ENCODE results near the gene CCDC27. TPM values are rescaled to one million over a fixed set of nuclear protein-coding genes. Genes with fewer than 3 reads are reported as not detected.

Gene CCDC27
- total RNA-seq, 2 experiments from 2014 or later, result not detected

DNA sequence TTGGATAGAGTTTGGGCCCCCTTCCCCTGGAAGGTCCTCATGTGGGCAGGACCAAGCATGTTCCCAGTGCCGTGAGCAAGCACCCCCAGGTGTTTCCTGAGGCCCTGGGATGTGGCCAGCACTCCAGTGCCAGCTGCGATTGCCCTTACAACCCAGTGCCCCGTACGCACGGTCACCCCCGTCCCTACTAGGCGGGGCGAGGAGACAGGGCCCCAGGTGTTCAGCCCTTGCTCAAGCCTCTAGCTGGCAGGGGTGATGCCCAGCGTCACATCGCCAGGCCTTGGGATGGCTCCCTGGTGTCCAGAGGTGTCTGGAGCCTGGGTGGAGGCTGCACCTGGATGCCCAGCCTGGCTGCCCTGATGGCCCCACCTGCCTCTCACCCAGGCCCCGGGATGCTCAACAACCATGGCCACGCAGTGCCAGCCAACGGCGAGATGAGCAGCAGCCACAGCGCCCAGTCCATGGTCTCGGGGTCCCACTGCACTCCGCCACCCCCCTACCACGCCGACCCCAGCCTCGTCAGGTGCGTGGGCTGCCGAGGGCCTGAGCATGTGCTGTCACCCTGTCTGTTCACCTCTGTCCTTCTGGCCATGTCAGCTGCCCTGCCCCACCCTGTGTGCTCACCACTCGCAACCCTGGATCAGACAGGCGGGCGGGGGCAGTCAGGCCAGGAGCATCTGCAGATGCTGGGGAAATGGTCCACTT is 21.6 kb upstream of the CCDC27 start:
- no peak overlapping the region for H3K27ac Mint-ChIP-seq
- DNase-seq (no peak), ATAC-seq (no peak)
- TF ChIP-seq, protein P1, sequence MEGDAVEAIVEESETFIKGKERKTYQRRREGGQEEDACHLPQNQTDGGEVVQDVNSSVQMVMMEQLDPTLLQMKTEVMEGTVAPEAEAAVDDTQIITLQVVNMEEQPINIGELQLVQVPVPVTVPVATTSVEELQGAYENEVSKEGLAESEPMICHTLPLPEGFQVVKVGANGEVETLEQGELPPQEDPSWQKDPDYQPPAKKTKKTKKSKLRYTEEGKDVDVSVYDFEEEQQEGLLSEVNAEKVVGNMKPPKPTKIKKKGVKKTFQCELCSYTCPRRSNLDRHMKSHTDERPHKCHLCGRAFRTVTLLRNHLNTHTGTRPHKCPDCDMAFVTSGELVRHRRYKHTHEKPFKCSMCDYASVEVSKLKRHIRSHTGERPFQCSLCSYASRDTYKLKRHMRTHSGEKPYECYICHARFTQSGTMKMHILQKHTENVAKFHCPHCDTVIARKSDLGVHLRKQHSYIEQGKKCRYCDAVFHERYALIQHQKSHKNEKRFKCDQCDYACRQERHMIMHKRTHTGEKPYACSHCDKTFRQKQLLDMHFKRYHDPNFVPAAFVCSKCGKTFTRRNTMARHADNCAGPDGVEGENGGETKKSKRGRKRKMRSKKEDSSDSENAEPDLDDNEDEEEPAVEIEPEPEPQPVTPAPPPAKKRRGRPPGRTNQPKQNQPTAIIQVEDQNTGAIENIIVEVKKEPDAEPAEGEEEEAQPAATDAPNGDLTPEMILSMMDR (IDR thresholded peaks at IDR 0.05), result no peak
- no peaks in the 10 kb centered on the region for H3K27me3 Mint-ChIP-seq
- POLR2A ChIA-PET, result no interaction called here
- no peak overlapping the region for H3K4me3 Mint-ChIP-seq
- intact Hi-C loops (cut with micrococcal nuclease), result no loop called here
- no peaks in the 10 kb centered on the region for H3K4me1 Mint-ChIP-seq (ENCODE audit: low read depth)
- no peaks in the 10 kb centered on the region for H3K9me3 Mint-ChIP-seq
- CTCF ChIA-PET, result no interaction called here
- H3K36me3 Mint-ChIP-seq (ENCODE audit: low read depth), result no peaks in the 10 kb centered on the region

DNA sequence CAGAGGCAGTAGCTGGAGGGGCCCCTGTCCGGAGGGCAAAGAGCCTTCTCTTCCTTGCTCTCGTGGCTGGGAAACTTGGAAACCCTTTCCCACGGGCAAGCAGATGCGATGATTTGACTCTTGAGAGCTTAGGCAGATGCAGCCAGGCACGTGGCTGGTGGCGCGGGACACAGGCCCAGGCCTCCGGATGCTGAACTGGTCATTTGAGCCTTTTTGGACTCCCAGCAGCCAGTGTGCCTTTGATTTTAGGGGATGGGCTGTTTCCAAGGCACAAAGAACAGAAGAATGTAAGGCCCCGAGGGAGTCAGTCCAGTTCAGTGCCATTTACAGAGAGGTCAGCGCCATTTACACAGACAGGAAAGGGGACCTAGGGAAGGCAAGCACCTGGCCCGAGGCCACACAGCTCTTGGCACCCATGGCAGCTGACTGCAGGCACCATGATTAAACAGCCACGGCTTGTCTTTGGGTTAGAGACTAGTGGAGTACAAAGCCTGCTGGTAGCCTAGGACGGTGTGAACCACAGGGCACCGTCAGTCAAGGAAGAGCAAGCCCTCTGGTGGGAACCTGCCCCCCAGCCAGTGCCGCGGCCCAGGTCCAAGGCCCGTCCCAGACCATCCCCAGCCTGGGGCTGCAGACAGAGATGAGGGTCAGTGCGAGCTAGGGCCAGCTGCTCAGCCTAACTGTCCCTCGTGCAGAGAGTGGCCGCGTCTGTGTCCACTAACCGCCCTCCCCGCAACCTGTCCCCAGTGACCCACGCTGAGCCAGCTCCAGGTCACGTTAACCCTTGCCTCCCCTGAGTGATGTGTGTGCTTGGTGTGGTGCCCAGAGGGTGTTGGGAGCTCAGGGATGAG is 20.4 kb upstream of the CCDC27 start:
- TF ChIP-seq, protein P1 (IDR thresholded peaks at IDR 0.05), result no peak
- Mint-ChIP-seq H3K27me3 (no peaks in the 10 kb centered on the region), H3K4me3 (no peak overlapping the region), H3K27ac (no peak overlapping the region), H3K4me1 (ENCODE audit: low read depth) (no peaks in the 10 kb centered on the region), H3K9me3 (no peaks in the 10 kb centered on the region), H3K36me3 (ENCODE audit: low read depth) (no peaks in the 10 kb centered on the region)
- ChIA-PET POLR2A (no interaction called here), CTCF (no interaction called here)
- DNase-seq (no peak), ATAC-seq (no peak)
- intact Hi-C loops (cut with micrococcal nuclease), result no loop called here

DNA sequence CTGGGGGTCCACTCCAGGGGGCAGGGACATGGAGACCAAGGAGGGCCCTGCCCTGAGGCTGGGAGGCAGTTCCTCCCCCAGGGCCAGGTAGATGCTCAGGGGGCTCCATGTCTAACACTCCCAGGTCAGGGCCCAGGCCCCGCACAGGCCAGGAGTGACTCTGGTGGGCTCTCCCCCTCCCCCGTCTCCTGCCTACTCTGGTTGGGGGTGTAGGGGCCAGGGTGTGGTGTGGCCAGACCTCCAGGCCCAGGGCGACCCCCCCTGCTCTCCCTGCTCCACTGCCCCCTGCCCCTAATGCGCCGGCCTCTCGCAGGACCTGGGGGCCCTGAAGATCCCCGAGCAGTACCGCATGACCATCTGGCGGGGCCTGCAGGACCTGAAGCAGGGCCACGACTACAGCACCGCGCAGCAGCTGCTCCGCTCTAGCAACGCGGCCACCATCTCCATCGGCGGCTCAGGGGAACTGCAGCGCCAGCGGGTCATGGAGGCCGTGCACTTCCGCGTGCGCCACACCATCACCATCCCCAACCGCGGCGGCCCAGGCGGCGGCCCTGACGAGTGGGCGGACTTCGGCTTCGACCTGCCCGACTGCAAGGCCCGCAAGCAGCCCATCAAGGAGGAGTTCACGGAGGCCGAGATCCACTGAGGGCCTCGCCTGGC is 19.7 kb upstream of the CCDC27 start:
- no peak overlapping the region for H3K4me3 Mint-ChIP-seq
- H3K27me3 Mint-ChIP-seq, result no peaks in the 10 kb centered on the region
- TF ChIP-seq, protein P1 (IDR thresholded peaks at IDR 0.05), result no peak
- no peak overlapping the region for H3K27ac Mint-ChIP-seq
- H3K36me3 Mint-ChIP-seq (ENCODE audit: low read depth), result peaks cover 2% of the 10 kb centered on the region
- no peaks in the 10 kb centered on the region for H3K4me1 Mint-ChIP-seq (ENCODE audit: low read depth)
- DNase-seq (peak; percentile 9), ATAC-seq (peak; percentile 30)
- ChIA-PET CTCF (no interaction called here), POLR2A (no interaction called here)
- no peaks in the 10 kb centered on the region for H3K9me3 Mint-ChIP-seq
- intact Hi-C loops (cut with micrococcal nuclease), result no loop called here

DNA sequence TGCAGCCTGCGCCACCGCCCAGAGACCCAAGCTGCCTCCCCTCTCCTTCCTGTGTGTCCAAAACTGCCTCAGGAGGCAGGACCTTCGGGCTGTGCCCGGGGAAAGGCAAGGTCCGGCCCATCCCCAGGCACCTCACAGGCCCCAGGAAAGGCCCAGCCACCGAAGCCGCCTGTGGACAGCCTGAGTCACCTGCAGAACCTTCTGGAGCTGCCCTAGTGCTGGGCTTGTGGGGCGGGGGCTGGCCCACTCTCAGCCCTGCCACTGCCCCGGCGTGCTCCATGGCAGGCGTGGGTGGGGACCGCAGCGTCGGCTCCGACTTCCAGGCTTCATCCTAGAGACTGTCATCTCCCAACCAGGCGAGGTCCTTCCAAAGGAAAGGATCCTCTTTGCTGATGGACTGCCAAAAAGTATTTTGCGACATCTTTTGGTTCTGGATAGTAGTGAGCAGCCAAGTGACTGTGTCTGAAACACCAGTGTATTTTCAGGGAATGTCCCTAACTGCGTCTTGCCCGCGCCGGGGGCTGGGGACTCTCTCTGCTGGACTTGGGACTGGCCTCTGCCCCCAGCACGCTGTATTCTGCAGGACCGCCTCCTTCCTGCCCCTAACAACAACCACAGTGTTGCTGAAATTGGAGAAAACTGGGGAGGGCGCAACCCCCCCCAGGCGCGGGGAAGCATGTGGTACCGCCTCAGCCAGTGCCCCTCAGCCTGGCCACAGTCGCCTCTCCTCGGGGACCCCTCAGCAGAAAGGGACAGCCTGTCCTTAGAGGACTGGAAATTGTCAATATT is 19.0 kb upstream of the CCDC27 start:
- POLR2A ChIA-PET, result no interaction called here

More for the DNA sequence above, 19.0 kb upstream of the CCDC27 start:
- no peaks in the 10 kb centered on the region for H3K4me1 Mint-ChIP-seq (ENCODE audit: low read depth)
- peaks cover 2% of the 10 kb centered on the region for H3K36me3 Mint-ChIP-seq (ENCODE audit: low read depth)
- no peak for DNase-seq
- no peak for ATAC-seq
- TF ChIP-seq, protein P1 (IDR thresholded peaks at IDR 0.05), result no peak
- no peaks in the 10 kb centered on the region for H3K9me3 Mint-ChIP-seq
- no peak overlapping the region for H3K4me3 Mint-ChIP-seq
- H3K27me3 Mint-ChIP-seq, result no peaks in the 10 kb centered on the region
- CTCF ChIA-PET, result interaction anchor here (0.7 kb wide), 1 partner anchor 9 kb away, joined by 3 read pairs; no protein-coding TSS in a partner anchor
- intact Hi-C loops (cut with micrococcal nuclease), result no loop called here
- no peak overlapping the region for H3K27ac Mint-ChIP-seq

Measured in activated CD8-positive, alpha-beta T cell treated with anti-CD3 and anti-CD28 coated beads for 36 hours (primary cell).